Nephron (organoid): ENCODE data around the gene B3GNT8.
"Not testable (repeated sequence)": the region's sequence is repeated elsewhere in the genome, so short reads cannot be mapped to it uniquely, and the experiment has no call there.

Experiments used
- H3K27ac Mint-ChIP-seq, 3 experiments: 2 replicates each; pipeline ENCODE4 v1.8.0; 2020; ENCODE audit warnings: mixed read lengths in 3 of 3, mild to moderate bottlenecking in 2 of 3, moderate library complexity in 1 of 3
- H3K27me3 Mint-ChIP-seq: 2 replicates; pipeline ENCODE4 v1.8.0; 2021; ENCODE audit warnings: low read depth, mild to moderate bottlenecking, moderate library complexity, mixed read lengths
- H3K36me3 Mint-ChIP-seq: 2 replicates; pipeline ENCODE4 v1.8.0; 2020; ENCODE audit warnings: low read depth, mixed read lengths
- H3K4me1 Mint-ChIP-seq: 2 replicates; pipeline ENCODE4 v1.8.0; 2020; ENCODE audit warnings: mixed read lengths
- H3K4me3 Mint-ChIP-seq, 3 experiments: 2 replicates each; pipeline ENCODE4 v1.8.0; 2020; ENCODE audit warnings: mild to moderate bottlenecking in 3 of 3, mixed read lengths in 3 of 3, moderate library complexity in 2 of 3
- H3K9me3 Mint-ChIP-seq: 2 replicates; pipeline ENCODE4 v1.8.0; 2020; ENCODE audit warnings: mixed read lengths
- CTCF ChIP-seq, 3 experiments: fragments of 200-600 bp; sonication (generic); IDR thresholded peaks; one replicate each; pipeline ENCODE4 v1.5.0; 2021; ENCODE audit warnings: antibody characterized with exemption in 3 of 3; ENCODE audit not compliant: unreplicated experiment in 3 of 3

Gene B3GNT8

DNA sequence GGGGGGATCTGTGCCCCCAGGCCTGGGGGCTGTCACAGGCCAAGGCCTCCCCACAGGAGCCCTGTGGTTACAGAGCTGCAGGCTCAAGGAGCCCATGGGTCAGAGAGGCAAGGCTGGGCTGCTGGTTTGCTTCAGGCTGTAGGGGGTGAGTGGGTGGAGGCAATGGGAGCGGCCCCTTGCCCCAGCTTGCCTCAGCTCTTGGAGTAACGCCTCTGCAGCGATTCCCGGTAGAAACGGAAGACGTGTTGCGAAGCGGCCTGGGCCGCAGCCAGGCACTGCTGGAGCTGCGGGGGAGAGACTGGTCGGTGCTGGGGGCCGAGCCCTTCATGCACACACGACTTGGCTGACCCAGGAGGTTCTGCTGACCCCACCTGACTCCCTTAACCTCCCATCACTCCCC lies 40.7 kb downstream of the B3GNT8 start:
- Mint-ChIP-seq H3K9me3 (no peaks in the 10 kb centered on the region), H3K4me3 (no peak overlapping the region), H3K36me3 (peaks cover 24% of the 10 kb centered on the region), H3K27me3 (no peaks in the 10 kb centered on the region), H3K4me1 (no peaks in the 10 kb centered on the region), H3K27ac (no peak overlapping the region)
- no peak for TF ChIP-seq CTCF (IDR thresholded peaks at IDR 0.05; ENCODE audit: unreplicated experiment in 3 of 3)

GRCh38 chr19:41384351-41384750 lies 42.8 kb downstream of the B3GNT8 start:
- H3K4me1 Mint-ChIP-seq = no peaks in the 10 kb centered on the region
- H3K9me3 Mint-ChIP-seq = no peaks in the 10 kb centered on the region
- no peak for TF ChIP-seq CTCF (IDR thresholded peaks at IDR 0.05; ENCODE audit: unreplicated experiment in 3 of 3)
- H3K27me3 Mint-ChIP-seq = no peaks in the 10 kb centered on the region
- no peak overlapping the region for H3K27ac Mint-ChIP-seq
- no peak overlapping the region for H3K4me3 Mint-ChIP-seq
- peaks cover 18% of the 10 kb centered on the region for H3K36me3 Mint-ChIP-seq

DNA sequence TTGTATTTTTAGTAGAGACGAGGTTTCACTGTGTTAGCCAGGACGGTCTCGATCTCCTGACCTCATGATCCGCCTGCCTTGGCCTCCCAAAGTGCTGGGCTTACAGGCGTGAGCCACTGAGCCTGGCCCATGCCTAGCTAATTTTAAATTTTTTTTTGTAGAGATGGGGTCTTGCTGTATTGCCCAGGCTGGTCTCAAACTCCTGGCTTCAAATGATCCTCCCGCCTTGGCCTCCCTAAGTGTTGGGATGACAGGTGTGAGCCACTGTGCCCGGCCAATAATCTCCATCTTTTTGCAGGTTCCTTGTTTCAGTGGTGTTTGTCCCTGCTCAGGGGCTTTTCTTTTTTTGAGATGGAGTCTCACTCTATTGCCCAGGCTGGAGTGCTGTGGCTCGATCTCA lies 45.6 kb downstream of the B3GNT8 start:
- not testable (repeated sequence) for H3K4me3 Mint-ChIP-seq, H3K4me1 Mint-ChIP-seq, H3K27me3 Mint-ChIP-seq, H3K9me3 Mint-ChIP-seq, H3K27ac Mint-ChIP-seq
- H3K36me3 Mint-ChIP-seq = peaks cover 14% of the 10 kb centered on the region

DNA sequence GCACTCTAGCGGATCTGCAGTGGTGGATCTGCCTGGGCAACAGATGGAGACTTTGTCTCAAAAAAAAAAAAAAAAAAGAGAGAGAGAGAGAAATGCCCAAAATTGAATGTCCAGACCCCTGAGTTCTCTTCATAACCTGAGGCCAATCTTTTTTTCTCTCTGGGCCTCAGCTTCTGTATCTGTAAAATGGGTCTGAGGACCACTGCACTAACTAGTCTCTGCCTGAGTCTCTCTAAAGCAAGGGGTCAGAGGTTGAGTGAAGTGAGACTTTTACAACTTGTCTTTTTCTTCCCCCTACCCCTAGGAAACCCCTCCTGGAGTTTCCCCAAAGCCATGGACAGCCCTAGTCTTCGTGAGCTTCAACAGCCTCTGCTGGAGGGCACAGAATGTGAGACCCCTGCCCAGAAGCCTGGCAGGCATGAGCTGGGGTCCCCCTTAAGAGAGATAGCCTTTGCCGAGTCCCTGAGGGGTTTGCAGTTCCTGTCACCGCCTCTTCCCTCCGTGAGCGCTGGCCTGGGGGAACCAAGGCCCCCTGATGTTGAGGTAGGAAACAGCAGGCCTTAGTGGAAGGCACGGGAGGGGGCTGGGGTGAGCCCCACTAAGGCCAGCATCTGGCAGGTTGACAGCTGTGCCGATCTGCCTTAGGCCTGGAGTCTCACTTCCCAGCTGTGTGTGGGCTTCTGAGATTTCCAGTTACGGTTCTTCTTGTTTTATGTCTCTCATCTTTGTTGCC lies 49.0 kb downstream of the B3GNT8 start:
- H3K27ac Mint-ChIP-seq = peak overlapping the region in 2 of 3 experiments; percentile 15 to 31
- H3K4me3 Mint-ChIP-seq = peak overlapping the region; percentile 5 to 13 (median 5)
- no peaks in the 10 kb centered on the region for H3K27me3 Mint-ChIP-seq
- H3K4me1 Mint-ChIP-seq = peaks cover 21% of the 10 kb centered on the region
- peak in 2 of 3 experiments; percentile 16 to 21 for TF ChIP-seq CTCF (IDR thresholded peaks at IDR 0.05; ENCODE audit: unreplicated experiment in 3 of 3)
- H3K9me3 Mint-ChIP-seq = no peaks in the 10 kb centered on the region
- peaks cover 5% of the 10 kb centered on the region for H3K36me3 Mint-ChIP-seq

DNA sequence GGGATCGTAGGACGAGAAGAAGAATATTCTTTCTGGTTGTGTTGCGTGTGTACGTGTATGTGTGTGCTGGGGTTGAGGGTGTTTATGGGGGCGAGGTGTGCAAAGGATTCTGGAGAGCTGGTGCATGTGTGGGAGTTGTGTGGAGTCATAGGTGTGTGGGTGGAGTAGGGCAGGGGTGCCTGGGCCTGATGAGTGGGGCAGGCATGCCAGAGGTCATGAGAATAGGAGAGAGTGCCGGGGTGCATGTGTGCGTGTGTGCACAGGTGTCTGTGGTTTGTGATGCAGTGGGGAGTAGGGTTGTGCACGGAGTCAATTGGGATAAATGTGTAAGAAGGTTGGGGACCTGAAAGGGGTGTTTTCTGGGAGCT lies 50.2 kb downstream of the B3GNT8 start:
- Mint-ChIP-seq H3K27me3 (no peaks in the 10 kb centered on the region), H3K9me3 (no peaks in the 10 kb centered on the region), H3K4me3 (peak overlapping the region; percentile 65 to 83 (median 73)), H3K27ac (peak overlapping the region in 2 of 3 experiments; percentile 6 to 18), H3K36me3 (no peaks in the 10 kb centered on the region), H3K4me1 (peaks cover 21% of the 10 kb centered on the region)
- no peak for TF ChIP-seq CTCF (IDR thresholded peaks at IDR 0.05; ENCODE audit: unreplicated experiment in 3 of 3)

GRCh38 chr19:41376241-41376997 lies 50.8 kb downstream of the B3GNT8 start, which contains the start of gene TMEM91:
Gene TMEM91, plus strand, starts transcription at chr19:41376533. Its CDS starts 1,777 bp downstream, at chr19:41378310.
- peak within 1 kb of the TSS; percentile 73 to 84 (median 83) for H3K4me3 Mint-ChIP-seq
- no peak for TF ChIP-seq CTCF (IDR thresholded peaks at IDR 0.05; ENCODE audit: unreplicated experiment in 3 of 3)
- H3K27me3 Mint-ChIP-seq = no peaks in the 10 kb centered on the region
- H3K9me3 Mint-ChIP-seq = no peaks in the 10 kb centered on the region
- peaks cover 21% of the 10 kb centered on the region for H3K4me1 Mint-ChIP-seq
- no peaks in the 10 kb centered on the region for H3K36me3 Mint-ChIP-seq
- peak within 1 kb of the TSS; percentile 29 to 72 (median 50) for H3K27ac Mint-ChIP-seq
